ENCODE measurements around the gene GAK.

GAK gene

DNA sequence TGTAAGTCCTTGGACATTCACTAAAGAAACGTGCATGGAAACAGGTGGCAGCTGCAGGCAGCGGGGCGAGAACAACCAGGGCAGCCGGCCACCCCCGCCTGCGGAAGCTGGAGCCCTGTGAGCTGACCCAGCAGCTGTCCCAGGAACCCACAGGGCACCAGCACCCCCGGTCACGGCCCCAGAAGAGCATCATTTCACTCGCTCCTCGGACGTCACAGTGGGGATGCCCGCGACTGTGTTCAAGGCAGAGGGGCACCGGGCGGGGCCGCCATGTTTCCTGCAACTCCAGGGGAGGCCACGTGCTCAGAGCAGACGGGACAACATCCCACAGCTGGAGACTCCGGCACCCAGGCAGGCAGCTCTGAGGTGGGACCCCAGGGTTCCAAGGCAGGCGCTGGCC, 61.2 kb downstream of the GAK start:
- DNase-seq (ENCODE audit: low read depth) = no peak

DNA sequence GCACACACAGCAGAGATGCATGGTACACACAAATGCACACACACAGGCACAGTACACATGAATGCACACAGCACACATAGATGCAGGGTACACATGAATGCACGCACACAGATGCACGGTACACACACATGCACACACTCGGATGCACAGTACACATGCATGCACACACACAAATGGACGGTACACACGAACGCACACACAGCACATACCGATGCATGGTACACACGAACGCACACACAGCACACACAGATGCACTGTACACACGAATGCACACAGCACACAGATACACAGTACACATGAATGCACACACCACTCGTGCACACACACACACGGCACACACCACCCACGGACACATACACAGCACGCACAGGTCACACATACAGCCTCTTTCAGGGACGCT, 62.3 kb downstream of the GAK start:
- DNase-seq (ENCODE audit: low read depth) = no peak

DNA sequence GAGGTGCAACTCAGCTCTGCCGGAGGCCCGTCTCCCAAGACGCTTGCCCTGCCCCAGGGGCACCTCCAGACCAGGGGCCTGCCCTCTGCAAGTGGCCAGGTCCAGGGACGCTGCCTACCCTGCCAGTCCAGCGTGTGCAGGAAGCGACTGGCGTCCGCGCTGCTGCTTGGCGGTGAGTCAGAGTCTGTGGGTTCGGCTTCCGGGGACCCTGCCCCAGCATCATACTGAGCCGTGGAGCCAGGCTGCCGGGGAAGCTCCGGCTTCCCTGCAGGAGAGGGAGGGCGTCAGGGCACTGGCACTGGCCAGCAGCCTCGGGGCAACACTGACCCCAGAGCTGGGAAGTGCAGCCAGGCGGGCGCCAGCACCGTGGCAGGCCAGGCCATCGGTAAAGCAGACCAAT, 63.7 kb downstream of the GAK start:
- no peak for DNase-seq (ENCODE audit: low read depth)

GRCh38 chr4:867526-868250, 64.4 kb downstream of the GAK start:
- DNase-seq (ENCODE audit: low read depth) = no peak

- no peak for DNase-seq (ENCODE audit: low read depth)
These were observed 65.2 kb downstream of the GAK start for GRCh38 chr4:866761-867390.

GRCh38 chr4:866068-866760, 65.9 kb downstream of the GAK start:
- no peak for DNase-seq (ENCODE audit: low read depth)

GRCh38 chr4:865572-865971, 66.5 kb downstream of the GAK start:
- DNase-seq (ENCODE audit: low read depth) = no peak

- no peak for DNase-seq (ENCODE audit: low read depth)
These were observed 67.0 kb downstream of the GAK start for GRCh38 chr4:865121-865465.

DNA sequence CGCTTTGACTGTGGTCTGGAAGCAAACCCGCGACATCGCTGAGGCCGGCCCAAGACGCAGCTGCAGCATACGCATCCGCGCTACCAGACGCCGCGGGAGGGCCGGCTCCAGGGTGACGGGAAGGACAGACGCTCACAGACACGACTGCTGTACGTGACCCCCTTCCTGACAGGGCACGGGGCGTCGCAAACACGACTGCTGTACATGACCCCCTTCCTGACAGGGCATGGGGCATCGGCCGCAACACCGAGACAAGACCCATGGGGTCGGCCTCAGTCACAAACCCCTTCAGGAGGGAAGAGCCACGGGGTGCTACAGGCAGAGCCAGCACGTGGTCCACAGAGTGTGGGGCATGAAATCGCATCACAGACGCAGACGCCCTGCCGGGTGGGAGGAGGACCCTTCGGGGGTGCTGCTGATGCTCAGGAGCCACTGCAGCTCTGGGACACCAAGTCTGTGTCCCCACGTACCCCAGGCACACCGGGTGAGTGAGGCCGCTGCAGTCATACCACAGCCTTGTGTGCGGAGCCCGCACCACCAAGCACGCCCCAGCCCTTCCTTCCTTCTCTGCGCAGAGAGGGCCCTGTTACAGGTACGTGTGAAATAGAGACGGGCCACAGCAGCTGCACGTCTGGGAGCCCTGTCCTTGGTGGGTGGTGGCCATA, 67.5 kb downstream of the GAK start:
- DNase-seq (ENCODE audit: low read depth) = no peak

DNA sequence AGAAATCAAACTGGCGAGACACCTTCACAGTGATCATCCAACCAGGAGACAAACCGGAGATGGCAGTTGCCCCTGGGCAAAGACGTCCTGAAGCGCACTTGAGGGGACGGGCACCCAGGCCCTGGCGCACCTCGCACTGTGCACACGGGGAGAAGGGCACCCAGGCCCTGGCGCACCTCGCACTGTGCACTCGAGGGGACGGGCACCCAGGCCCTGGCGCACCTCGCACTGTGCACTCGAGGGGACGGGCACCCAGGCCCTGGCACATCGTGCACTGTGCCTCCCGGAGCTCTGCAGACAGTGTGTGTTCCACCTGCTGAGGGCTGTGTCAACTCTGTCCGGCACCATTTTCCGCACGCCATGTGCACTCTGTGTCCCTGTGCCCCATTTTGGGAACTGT, 71.6 kb downstream of the GAK start:
- DNase-seq (ENCODE audit: low read depth) = no peak

GRCh38 chr4:859496-859895, 72.6 kb downstream of the GAK start:
- no peak for DNase-seq (ENCODE audit: low read depth)

DNA sequence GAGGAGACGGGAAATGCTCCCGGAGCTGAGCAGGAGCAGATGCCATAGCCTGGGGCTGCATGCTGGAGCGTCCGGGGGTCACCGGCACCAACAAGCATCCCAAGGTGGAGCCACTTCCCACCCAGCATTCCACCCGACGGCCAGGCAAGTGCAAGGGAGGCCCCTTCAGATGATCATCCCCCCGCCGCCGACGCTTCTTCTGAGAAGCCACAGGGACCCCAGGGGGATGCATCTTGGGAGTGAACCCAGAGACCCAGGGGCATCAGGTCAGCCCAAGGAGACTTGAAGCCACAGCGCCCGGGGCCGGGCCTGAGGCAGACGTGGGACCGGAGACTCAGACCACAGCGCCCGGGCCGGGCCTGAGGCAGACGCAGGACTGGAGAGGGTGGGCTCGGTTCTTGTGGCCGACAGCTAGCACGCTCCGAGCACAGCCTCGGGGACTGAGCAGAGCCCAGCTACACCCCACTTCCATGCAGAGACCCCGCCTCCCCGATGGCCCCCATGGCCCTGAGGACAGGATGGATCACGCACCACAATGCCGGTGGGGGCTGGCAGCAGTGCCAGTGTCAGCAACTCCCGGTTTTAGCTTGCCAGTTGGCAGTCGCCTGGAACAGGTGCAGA, 73.2 kb downstream of the GAK start:
- DNase-seq (ENCODE audit: low read depth) = no peak

GRCh38 chr4:858041-858481, 74.1 kb downstream of the GAK start:
- DNase-seq (ENCODE audit: low read depth) = no peak

GRCh38 chr4:857461-857860, 74.7 kb downstream of the GAK start:
- DNase-seq (ENCODE audit: low read depth) = no peak

- no peak for DNase-seq (ENCODE audit: low read depth)
These were observed 75.8 kb downstream of the GAK start for GRCh38 chr4:856225-856901.

DNA sequence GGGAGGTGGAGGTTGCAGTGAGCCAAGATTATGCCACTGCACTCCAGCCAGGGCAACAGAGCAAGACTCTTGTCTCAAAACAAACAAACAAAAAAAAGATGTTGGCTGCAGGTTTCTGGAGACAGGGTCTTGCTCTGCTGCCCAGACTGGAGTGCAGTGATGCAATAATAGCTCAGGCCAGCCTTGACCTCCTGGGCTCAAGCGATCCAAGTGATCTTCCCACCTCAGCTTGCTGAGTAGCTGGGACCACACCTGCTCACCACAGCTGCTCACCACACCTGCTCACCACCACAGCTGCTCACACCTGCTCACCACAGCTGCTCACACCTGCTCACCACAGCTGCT, 76.3 kb downstream of the GAK start:
- no peak for DNase-seq (ENCODE audit: low read depth)

- no peak for DNase-seq (ENCODE audit: low read depth)
These were observed 77.8 kb downstream of the GAK start for GRCh38 chr4:854356-854755.

DNA sequence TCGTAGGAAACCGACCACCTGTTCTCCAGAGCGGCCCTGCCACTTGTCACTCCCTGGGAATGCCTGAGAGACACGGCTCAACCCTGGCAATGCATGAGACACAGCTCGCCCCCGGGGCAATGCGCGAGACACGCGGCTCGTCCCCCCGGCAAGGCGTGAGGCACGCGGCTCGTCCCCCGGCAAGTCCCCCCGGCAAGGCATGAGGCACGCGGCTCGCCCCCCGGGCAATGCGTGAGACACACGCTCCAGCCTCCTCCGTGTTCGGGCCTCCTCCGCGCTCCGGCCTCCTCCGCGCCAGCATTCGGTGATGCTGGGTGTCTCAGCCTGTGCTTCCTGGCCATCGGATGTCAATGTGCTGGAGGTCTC, 78.7 kb downstream of the GAK start:
- DNase-seq (ENCODE audit: low read depth) = no peak

DNA sequence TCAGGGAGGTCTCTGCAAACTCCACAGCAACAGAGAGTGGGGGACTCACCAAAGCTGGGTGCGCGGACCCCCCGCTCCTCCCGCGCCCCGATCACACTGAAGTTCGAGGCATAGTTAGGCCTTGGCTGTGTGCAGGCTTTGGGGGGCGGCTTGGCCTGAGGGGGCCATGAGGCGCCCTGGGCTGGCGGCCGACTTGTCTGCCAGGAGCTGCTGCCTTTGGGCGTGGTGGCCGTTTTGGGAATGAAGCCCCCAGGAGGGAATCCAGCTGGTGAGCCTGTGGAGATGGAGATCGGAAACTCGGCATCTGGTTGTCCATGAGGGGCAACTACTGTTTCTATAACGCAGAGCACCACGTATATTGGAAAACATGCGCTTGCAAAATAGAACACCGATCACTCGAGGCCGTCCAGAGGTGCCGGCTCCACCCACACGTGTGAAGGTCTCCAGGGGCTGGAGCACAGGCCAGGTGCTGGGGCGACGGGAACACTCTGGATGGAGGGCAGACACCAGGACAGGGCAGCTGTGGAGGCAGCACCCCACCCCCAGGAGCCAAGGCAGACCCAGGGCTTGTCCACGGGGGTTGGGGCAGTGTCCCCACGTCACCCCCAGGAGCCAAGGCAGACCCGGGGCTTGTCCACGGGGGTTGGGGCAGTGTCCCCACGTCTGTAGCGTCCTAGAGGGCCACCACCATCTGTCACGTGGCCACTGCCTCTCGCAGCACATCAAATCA, 80.2 kb downstream of the GAK start:
- DNase-seq (ENCODE audit: low read depth) = no peak

DNA sequence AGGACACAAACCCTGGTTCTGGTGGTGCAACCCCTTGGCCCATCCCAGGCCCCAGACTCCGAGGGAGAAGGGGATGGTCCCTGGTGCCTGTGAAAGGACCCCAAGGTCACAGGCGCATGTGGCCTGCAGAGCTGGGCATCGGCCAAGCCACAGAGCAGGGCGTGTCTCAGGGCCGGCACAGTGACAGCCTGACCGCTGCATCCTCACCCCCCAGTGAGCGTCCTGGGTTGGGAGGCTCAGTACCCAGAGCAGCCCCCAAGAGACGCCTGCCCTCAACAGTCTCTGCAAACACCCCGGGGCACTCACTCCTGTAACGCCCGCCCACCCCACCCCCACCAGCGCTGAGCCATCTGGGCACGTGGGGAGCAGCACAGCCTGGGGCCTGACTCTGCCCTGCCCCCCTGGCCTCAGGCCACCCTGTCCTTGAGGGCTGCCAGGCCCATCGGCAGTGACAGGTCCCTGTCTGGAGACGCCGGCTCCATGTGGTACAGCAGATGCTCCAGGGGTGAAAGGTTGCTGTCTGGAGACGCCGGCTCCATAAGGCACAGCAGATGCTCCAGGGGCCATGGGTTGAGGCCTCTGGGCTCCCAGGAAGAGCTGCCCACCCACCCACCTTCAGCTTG, 81.7 kb downstream of the GAK start:
- DNase-seq (ENCODE audit: low read depth) = no peak

All from stimulated activated CD4-positive, alpha-beta T cell treated with anti-CD3 and anti-CD28 coated beads, Interleukin-2, amount 100 ng/mL, for 4 hours (primary cell).